GM19397 (cell line): ENCODE data around the gene HNRNPH1.

Experiments used
- ATAC-seq: cut with Tn5 transposase; IDR thresholded peaks from one replicate; pipeline ENCODE4 v1.9.1; 2021; ENCODE audit warnings: mild to moderate bottlenecking, moderate library complexity; ENCODE audit not compliant: unreplicated experiment

Gene HNRNPH1

DNA sequence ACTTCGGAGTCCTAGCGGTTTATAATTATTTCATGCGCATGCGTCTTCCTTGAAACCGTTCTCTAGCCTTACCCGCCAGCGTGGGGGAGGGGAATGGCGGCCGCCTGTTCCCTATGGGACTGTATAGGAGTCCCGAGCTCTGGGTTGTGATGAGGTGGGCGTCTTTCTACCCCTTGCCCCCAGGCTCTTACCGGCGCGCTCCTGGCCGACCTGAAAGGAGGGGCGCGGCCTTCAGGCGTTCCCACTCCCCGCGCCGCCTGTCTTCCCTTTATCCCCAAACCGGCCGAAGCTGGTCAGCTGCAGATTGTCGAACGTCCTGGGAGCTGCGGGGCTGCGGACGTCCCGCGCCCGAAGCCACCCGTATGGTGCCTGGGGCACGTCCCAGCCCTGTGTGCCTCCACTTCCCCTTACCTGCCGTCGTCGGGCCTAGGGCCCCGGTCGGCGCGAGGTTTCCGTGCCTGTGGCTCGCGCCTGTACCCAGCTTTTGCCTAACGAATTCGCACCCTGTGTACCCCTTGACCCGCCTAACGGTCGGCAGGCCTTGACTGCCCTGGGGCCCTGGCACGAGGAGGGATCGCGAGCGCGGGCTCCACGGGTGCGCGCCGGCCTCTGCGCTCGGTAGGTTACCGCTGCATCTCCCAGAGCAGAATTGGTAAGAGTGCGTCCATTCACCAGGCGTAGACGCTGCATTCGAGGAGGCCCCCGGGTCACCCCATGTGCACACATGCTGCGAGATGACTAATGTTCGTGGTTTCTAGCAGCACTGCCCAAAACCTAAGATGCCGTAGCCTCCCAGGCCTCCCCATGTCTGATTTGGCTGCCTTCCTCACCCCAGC is 653 bp upstream of the HNRNPH1 start:
- peak; percentile 9 for ATAC-seq

DNA sequence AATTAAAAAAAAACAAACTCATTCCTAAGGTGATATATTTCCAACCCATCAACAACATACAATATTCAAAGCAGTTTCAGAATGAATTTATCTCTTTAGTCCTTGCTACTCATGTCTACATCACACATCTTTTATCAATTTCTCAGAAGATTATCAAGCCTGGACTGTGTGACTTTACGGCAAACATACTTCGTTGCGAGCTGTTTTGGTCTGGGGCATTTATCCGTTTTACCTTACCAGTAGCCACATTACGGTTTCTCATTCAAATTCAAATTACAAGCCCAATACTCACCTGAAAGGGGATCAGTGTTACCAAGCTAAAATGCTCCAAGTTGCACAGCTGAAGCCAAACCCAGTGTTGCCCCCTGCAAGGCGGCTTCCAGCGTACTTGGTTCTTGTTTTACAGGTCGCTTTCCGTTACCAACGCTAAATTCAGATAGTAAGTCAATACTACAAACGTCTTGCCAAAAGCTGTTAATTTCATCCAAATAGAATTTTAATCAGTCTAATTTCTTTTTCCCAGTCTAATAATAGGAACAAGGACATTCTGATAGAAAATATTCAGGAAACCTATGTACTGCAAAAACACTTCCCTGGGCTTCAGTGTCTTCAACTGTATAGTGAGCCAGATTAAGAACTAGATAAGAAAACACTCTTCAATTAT is 1.8 kb downstream of the HNRNPH1 start:
- ATAC-seq: no peak

DNA sequence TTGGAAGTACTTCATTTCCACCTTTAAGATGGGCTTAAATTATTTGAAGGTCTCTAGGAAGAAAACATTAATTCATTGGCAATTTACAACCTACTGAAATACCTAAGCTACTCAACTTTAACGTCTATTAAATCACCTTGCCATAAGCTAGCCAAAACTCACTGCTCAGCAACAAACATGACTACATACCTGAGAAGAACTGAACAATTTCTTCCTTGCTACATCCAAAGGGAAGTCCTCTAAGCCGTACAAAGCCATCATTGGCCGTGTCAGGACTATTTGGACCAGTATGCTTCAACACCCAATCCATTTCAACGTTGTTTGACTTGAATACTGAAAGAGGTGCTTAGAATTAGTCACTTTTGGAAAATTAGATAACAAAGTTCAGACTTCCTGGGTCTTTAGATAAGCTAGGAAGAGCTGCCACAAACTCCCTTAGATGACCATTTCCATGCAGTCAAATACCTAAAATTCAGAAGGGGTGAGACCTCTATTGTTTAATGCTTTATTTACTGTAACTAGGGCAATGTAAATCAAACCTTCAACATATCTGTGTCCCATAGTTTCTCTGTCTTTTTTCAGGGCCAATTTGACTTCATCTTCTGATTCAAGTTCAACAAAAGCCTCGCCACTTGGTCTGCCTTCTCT is 2.6 kb downstream of the HNRNPH1 start:
- ATAC-seq: no peak

DNA sequence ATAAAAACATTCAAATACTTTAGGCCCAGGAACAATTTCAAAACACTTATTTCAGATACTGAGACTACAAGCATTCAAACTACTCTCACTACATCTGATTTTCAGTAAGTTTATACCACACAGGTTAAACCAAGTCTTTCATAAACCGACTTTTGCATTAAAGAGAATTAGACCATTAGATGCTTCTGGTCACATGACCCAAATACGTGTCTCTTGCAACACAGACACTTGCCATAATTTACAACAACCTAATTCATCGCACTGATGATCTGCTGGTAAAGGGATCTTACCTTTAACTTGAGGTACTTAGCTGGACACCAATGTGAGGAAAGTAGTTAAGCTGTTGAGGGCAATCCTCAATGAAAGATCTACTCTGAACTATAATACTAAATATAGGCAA is 3.2 kb downstream of the HNRNPH1 start:
- no peak for ATAC-seq

DNA sequence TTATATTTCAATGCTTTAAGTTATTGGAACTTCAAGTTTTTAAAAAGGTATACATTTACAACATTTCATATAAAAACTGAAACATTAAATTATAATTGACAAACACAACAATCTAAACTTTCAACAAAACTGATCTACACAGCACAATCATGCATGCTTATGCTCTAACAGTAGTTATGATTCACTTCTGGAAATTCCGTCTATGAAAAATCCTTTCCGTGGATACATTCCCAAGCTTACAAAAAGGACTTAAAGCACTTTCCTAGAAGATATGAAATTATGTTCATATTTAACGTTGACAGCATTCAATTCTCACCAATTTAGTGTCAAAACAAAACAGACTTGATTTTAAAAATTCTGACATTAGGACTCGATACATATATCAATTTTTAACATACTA is 3.7 kb downstream of the HNRNPH1 start:
- ATAC-seq: no peak

DNA sequence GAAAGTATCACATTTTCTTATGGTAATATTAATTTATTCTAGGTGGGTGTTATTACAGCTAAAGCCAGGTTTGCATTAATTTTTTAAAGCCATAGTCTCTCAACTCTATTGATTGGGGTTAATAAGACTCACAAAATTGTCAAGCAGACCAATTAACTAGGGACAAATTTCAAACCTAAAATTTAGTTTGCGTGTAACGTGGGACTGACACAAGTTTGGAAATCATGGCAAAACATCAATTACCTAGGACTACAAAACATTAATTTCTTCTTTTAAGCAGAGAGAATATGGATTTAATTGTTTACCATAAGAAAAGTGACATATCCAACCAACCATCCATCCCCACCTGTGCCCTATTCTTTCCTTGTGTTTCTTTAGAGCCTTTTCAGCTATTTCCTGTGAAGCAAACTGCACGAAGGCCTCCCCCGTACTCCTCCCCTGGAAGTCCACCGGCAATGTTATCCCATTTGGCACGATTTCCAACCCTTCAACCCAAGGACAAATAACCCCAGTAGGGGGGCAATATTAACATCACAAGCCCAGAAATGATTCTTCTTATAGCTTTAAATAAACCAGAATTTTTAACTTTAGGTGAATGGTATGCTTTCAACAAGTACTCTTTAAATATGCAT is 4.4 kb downstream of the HNRNPH1 start:
- ATAC-seq: no peak

DNA sequence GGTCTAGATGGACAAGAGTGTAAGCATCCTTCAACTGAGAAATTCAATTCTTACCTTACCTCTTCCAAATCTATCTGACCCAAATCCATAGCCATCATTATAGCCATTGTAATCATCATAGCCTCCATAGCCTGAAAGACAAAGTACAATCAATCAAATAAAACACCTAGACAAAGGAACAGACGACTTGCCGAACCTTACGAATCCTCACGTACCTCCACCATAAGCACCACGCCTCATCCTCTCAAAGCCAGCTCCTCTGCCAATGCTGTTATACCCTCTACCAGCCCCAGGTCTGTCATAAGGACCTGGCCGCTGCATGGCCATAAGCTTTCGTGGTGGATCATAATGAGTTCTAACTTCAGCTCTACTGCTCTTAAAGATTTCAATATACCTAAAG is 5.5 kb downstream of the HNRNPH1 start:
- ATAC-seq: no peak

DNA sequence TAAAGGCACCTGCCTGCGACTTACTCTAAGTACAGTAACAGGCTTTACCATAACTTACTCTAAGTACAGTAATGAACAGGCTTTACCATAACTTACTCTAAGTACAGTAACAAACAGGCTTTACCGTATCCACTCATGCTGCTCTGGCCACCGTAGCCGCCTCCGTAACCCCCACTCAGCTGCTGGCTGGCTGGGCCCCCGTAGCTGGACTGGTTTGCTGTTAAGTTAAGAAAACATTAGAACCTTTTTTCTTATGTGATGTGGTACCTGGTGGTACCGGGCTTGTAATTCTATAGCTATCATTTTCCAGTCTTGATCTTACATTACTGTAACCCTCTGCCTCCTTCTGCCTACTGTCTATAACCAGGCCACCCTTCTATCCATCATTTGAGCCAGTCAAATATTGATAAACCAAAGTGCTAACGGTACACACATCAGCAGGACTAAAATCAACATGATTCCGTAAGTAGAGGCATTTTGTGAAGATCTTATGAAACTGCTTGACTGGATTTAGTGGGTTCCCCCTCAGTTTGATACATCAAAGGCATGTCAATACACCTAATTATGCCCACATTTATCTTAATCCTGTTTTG is 7.4 kb downstream of the HNRNPH1 start:
- ATAC-seq: no peak

DNA sequence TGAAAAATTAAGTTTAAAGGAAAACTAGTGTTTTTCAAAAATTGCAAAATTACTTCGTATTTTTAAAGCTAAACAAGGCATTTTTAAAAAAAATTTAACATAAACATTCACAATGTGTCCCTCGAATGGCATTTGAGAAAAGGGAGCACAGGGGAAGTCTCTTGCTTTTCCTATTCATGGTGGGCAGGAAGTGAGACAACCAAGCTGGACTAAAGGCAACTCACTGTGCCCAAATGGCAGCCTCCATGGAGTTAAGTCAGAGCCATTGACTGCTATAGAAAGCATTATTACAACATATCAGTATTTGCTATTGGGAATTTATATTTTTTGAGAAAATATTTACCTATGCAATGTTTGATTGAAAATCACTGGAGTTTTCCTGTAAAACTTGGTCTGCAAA is 8.3 kb downstream of the HNRNPH1 start:
- no peak for ATAC-seq

DNA sequence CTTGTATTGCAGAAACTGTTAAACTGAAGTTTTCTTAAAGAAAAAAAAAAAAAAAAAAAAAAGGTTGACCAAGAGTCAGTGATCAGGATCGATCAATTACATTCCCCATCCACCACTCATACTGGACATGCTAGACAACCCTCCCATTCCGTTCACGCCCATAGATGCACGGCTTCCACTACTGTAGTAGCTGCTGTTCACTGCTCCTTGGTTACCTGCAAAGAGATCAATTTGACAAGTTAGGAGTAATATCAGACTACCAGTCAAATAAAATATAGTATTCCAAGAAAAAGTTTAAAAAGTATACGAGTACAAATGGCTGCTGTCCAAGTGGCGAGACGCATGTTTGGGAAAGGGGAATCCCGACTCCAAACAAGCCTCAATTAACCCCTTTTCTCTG is 8.7 kb downstream of the HNRNPH1 start:
- ATAC-seq: no peak

DNA sequence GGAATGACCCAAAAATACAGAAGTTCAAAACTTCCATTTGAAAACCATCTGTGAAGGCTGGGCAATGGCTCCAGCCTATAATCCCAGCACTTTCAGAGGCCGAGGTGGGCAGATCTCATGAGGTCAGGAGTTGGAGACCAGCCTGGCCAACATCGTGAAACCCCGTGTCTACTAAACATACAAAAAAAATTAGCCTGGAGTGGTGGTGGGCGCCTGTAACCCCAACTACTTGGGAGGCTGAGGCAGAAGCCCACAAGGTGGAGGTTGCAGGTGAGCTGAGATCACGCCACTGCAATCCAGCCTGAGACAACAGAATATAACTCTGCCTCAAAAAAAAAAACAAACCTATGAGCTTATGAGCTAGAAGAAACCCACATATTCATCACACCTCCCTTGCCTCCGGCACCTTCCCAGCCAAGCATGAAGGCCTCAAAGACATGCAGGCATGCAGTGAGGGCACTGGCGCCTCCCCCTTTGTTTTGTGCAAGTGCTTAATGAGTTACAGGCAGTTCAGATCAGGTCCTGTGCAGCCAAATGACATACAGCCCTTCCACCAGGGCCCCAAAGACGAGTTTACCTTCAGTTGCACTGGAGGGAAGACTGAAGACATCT is 9.9 kb downstream of the HNRNPH1 start:
- no peak for ATAC-seq

DNA sequence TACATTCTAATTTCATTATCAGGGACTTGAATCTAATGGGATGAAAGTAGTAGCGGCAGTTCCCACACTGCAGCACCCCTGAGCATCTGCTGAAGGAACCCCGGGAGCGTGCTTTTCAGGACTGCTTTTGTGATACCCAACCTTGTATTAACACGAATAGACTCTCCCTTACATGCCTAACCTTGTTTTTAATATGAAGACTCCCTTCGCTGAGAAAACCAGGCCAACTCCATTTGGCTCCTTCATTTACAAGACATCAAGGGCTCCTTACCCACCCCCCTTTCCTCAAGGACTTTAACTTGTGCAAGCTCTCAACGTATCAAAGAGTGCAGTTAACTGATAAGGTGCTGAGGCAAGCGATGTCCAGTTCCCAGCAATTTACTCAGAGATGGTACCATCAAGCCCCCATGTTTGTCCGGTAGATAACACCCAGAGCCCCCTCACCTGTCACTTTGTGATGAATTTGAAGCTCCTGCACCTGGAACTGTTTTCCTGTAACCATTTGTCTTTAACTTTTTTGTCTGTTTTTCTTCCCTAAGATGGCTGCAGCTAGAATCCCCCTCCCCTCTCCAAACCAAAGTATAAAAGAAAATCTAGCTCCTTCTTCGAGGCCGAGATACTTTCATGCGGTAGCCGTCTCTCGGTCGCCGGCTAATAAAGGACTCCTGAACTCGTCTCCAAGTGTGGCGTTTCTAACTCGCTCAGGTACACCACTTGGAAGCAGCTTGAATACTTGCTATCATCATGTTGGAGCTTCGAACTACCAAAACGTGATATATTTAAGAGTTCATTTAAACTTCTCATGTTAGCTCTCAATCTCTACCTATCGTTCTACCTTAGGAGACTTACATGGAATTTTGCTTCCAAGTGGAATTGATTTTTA is 10.7 kb downstream of the HNRNPH1 start:
- no peak for ATAC-seq

DNA sequence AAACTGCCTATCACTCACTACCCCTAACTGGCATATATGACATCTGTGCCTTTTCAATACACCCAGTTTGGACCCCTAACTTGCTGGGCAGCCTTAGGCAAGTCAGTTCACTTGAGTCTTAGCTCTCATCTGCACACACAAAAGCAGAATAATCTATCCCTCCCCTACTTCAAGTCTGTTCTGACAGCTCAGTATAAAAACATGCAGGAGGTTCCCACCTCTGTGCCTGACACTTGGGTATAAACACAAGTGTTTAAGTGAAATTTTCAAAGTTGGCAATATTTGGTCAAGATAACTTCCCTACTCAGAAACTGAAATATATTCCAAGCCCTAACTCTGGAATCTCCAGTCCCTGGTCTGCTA is 12.6 kb downstream of the HNRNPH1 start:
- ATAC-seq: no peak

DNA sequence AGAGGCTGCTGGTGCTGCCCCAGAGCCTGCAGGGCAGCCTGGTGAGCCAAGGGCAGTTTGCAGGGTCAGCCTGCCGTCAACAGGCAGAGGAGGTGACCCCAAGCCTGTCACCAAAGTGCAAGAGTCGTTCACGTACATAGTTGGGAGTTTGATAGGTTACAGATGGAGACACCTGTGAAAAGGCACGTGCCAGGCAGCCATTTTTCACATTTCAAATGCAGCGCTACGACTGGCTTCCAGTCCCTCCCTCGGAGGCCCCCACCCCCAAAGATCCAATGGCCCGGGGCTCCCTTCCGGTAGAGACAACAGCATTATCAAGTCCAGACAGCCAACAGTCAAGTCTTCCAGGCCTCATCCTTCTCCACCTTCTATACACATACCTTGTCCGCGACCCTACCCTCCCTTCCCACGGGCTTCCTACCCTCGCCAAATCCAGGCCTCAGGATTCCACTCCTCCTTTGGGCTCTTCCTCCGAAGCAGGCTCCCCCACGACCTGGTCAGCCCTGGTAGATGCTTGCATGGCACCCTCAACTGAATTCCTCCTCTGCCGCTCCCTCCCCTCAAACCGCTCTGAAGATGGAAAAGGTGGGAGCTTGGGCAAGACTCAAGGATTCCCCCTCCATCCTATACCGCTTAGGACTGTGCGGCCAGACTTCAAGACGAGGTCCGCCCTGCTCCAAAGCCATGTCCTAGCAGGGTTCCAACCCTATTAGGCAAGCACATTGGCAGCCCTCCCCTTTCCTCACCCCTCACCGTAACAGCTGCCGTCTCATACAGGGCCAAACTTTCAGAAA is 13.2 kb downstream of the HNRNPH1 start:
- ATAC-seq: no peak

DNA sequence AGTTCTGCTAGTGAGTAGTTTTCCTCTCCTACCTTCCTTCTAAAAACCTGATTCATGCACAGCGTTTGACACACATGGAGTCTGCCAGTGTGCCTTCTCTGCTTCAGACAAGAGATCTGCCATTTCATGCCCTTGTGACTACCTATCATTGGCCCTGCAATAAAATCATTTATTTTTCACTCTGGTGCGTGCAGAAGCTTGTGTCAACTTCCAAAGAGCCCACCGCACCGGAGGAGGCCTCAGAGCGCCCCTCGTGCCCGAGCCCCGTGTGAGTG is 13.7 kb downstream of the HNRNPH1 start:
- ATAC-seq: no peak

DNA sequence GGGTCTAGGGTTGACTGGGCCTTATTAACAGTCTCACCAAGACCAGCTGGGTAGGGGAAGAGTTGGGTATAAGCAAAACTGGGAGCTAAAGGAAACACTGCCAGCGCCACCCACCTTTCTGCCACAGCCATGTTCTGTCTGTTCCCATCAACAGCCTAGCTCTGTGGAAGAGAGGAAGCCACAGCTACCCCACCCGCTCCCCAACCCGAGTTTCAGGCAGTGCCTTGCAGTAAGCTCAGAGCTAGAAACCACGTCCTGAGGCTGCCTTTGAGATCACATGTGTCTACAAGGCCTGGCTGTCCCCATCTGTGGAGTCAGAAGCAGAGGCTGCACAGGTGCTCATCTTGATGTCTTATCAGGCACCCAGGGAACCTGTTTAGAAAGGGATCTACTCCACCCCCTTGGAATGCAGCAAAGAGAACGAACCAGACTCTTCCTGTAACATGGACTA is 15.3 kb downstream of the HNRNPH1 start:
- ATAC-seq: no peak

DNA sequence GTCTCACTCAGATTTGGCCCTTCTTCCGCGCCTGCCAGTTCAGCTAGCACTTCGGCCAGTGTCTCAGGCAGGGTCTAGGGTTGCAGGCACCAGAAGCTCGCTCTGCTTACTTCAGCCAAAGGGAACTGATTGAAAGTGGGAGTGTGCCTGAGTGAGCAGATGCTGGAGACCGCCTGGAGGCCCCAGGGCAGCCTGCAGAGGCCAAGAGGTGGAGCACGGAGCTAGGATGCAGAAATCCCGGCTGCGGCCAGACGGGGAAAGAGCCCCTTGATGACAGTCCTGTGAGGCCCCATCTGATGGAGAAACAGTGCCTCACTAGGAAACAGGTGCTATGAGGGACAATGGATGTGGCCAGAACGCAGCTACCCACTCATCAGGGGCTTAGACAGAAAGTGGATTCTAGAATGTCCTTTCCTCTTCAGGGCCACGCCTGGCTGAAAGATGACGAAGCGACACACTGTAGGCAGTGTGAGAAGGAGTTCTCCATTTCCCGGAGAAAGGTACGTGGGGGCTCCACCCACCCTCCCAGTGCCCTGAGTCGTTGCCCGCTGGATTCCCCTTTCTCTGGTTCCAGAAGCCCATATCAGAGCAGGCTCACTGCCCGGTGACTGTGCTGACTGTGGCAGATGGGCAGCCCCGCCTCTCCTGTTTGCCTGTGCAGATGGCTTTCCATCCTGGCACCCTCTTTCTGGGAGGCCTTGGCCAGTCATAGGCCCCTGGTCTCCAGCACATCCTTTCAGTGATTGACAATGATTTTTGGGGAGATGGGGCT is 16.1 kb downstream of the HNRNPH1 start:
- no peak for ATAC-seq

DNA sequence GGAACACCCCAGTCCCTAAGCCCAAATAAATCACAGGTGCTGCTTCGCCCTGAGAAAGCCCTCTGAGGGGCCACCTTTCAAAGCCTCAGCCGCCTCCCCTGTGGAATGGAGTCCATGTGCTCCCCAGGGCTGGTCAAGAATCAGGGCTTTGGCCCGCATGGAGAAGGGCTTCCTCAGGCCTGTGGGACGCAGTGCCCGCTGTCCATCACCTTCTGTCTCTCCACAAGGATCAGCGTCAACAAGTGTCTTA is 16.6 kb downstream of the HNRNPH1 start:
- ATAC-seq: no peak
